ENCODE results near the gene MX2. TPM values are rescaled to one million over a fixed set of nuclear protein-coding genes. Genes with fewer than 3 reads are reported as not detected.

The MX2 gene
- total and polyA plus RNA-seq, 9 of the 15 experiments (the other 6 are each of a cell fraction or from before 2014, with no cell fraction given) = 0.10 to 0.95 (median 0.47) TPM; not detected in 1

- TF ChIP-seq ZNF518B (CRISPR knock-in tag; IDR thresholded peaks at IDR 0.05) = no peak
- TF ChIP-seq POLR3A (IDR thresholded peaks at IDR 0.05; ENCODE audit: borderline replicate concordance, extremely low read depth, insufficient read depth, insufficient read length) = no peak
These were observed 36.5 kb upstream of the MX2 start (continued) for GRCh38 chr21:41325138-41325912.

GRCh38 chr21:41326414-41327080 lies 35.3 kb upstream of the MX2 start:
- Histone ChIP-seq H3K27me3 (ENCODE audit: control insufficient read depth in 2 of 2, insufficient read depth in 2 of 2, low read length in 2 of 2) (peaks cover 3 to 28% of the 10 kb centered on the region in 2 experiments; a peak in 2 of 5 replicates), H3K9me1 (ENCODE audit: control insufficient read depth, insufficient read depth, low read length) (no peaks in the 10 kb centered on the region), H2AFZ (ENCODE audit: low read depth, low read length) (no peak overlapping the region), H3K4me1 (replicated peaks in 1 of 2; ENCODE audit: control insufficient read depth in 2 of 2, insufficient read depth in 2 of 2, low read length in 2 of 2) (no peaks in the 10 kb centered on the region), H4K20me1 (replicated peaks; ENCODE audit: control insufficient read depth, insufficient read depth, low read length) (peaks cover 4% of the 10 kb centered on the region; the same call in 1 of the 2 replicates), H3K9ac (ENCODE audit: insufficient read depth in 1 of 2, low read depth in 2 of 2, low read length in 2 of 2) (no peak overlapping the region), H3K4me2 (ENCODE audit: insufficient read depth, low read length) (no peak overlapping the region), H3K79me2 (ENCODE audit: control insufficient read depth, insufficient read depth, low read length) (no peaks in the 10 kb centered on the region), H3K27ac (ENCODE audit: extremely low read depth, low read depth, low read length) (no peak overlapping the region), H3K4me3 (no peak overlapping the region), H3K36me3 (ENCODE audit: control insufficient read depth, insufficient read depth, low read length) (no peaks in the 10 kb centered on the region), H3K9me3 (replicated peaks; ENCODE audit: control insufficient read depth, insufficient read depth, low read depth, low read length) (no peaks in the 10 kb centered on the region)
- intact Hi-C loops (cut with micrococcal nuclease) = no loop called here
- no peak for DNase-seq (ENCODE audit: extremely low read depth in 1 of 4, low spot score in 3 of 4)
- in situ Hi-C loops (cut with MboI) = no loop called here
- BruUV-seq (replicated peaks) = no TSS peak
- WGBS (ENCODE audit: insufficient coverage, low coverage, missing lambda C conversion rate) = 2% methylated on average over 13 of the region's 13 CpGs
- ATAC-seq = no peak
- POLR2A ChIA-PET = no interaction called here
- no peak for FAIRE-seq
- CTCF ChIA-PET (ENCODE audit: low intra/inter-chr PET ratio) = interaction anchor here (0.6 kb wide), 1 partner anchor 456 kb away, joined by 3 read pairs; no protein-coding TSS in a partner anchor
- TF ChIP-seq NRF1 (conservative IDR thresholded peaks at IDR 0.05 in 1 of 2, IDR thresholded peaks at IDR 0.05 in 1 of 2) (peak in 1 of 2 experiments; percentile 34; a peak in 1 of 4 replicates), BCOR (IDR thresholded peaks at IDR 0.05) (no peak)

Data from K562 (cell line).